Lower leg skin (tissue), 3 donors: Measurements from ENCODE around the gene EIF4B.

Source experiments
- CTCF ChIP-seq, 3 donors: fragments of 450-650 bp; IDR thresholded peaks; one replicate each; pipeline ENCODE4 v1.5.1; 2016; ENCODE audit warnings: antibody characterized with exemption in 3 of 3, mild to moderate bottlenecking in 3 of 3, moderate library complexity in 2 of 3
- POLR2A ChIP-seq, 2 donors: fragments of 450-650 bp; IDR thresholded peaks; one replicate each; pipeline ENCODE4 v1.6.1; 2016 to 2017; ENCODE audit warnings: antibody characterized with exemption in 2 of 2, mild to moderate bottlenecking in 1 of 2, moderate library complexity in 1 of 2

DNA sequence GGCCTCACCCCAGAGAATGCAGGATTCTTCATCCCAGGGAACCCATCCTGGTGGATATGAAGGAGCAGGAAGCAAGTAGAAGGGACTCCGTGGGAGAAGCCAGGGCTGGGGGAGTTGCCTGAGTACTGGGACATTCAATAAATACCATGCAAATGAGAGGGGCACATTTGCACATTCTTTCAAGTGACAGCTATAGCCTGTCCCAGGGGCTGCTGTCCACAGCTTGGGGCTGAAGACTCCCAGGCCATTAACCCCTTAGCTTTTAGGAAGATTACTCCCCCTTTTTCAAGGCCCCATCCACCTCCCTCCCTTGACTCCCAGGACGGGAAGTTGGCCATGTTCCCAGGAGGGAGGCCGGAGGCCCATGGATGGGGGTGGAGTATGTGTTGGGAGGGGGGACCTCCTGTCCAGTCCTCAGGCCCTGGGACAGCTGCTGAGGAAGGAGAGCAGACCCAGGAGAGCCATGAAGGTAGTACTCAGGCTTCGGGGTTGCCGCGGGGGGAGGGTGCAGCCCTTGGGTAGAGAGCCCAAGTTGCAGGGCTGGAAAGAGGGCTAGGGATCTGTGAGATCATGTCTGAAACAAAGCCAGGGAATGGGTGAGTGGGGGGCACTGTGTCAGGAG, 42.6 kb downstream of the EIF4B start:
- TF ChIP-seq CTCF (IDR thresholded peaks at IDR 0.05) (no peak), POLR2A (IDR thresholded peaks at IDR 0.05) (no peak)
